ENCODE results near the gene DNAJC1.

The DNAJC1 gene

DNA sequence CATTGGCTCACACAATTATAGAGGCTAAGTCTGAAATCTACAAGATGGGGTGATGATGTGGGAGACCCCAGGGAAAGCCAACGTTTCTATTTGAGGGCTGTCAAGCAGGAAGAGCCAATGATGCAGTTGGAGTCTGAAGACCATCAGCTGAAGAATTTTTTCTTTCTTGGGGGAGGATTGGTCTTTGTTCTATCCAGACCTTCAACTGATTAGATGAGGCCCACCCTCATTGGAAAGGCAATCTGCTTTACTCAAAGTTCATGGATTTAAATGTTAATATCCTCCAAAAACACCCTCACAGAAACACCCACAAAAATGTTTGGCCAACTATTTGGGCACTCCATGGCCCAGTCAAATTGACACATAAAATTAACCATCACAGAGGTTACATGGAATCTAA is 44.3 kb upstream of the DNAJC1 start:
- TF ChIP-seq TEAD4 (IDR thresholded peaks at IDR 0.05) (no peak), EP300 (IDR thresholded peaks at IDR 0.05; ENCODE audit: borderline replicate concordance) (no peak), TAF1 (IDR thresholded peaks at IDR 0.05; ENCODE audit: low read depth) (no peak), NFIC (IDR thresholded peaks at IDR 0.05) (no peak), ZBTB7A (IDR thresholded peaks at IDR 0.05; ENCODE audit: low read depth) (no peak), CEBPB (IDR thresholded peaks at IDR 0.05) (no peak), TCF12 (IDR thresholded peaks at IDR 0.05; ENCODE audit: low read depth) (no peak), FOXM1 (IDR thresholded peaks at IDR 0.05; ENCODE audit: borderline replicate concordance, low read depth) (no peak)
- TF ChIP-seq, protein P1, sequence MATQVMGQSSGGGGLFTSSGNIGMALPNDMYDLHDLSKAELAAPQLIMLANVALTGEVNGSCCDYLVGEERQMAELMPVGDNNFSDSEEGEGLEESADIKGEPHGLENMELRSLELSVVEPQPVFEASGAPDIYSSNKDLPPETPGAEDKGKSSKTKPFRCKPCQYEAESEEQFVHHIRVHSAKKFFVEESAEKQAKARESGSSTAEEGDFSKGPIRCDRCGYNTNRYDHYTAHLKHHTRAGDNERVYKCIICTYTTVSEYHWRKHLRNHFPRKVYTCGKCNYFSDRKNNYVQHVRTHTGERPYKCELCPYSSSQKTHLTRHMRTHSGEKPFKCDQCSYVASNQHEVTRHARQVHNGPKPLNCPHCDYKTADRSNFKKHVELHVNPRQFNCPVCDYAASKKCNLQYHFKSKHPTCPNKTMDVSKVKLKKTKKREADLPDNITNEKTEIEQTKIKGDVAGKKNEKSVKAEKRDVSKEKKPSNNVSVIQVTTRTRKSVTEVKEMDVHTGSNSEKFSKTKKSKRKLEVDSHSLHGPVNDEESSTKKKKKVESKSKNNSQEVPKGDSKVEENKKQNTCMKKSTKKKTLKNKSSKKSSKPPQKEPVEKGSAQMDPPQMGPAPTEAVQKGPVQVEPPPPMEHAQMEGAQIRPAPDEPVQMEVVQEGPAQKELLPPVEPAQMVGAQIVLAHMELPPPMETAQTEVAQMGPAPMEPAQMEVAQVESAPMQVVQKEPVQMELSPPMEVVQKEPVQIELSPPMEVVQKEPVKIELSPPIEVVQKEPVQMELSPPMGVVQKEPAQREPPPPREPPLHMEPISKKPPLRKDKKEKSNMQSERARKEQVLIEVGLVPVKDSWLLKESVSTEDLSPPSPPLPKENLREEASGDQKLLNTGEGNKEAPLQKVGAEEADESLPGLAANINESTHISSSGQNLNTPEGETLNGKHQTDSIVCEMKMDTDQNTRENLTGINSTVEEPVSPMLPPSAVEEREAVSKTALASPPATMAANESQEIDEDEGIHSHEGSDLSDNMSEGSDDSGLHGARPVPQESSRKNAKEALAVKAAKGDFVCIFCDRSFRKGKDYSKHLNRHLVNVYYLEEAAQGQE (IDR thresholded peaks at IDR 0.05; ENCODE audit: low read depth): no peak
- TF ChIP-seq, protein P2, sequence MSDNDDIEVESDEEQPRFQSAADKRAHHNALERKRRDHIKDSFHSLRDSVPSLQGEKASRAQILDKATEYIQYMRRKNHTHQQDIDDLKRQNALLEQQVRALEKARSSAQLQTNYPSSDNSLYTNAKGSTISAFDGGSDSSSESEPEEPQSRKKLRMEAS (IDR thresholded peaks at IDR 0.05): no peak
- TF ChIP-seq, protein P3, sequence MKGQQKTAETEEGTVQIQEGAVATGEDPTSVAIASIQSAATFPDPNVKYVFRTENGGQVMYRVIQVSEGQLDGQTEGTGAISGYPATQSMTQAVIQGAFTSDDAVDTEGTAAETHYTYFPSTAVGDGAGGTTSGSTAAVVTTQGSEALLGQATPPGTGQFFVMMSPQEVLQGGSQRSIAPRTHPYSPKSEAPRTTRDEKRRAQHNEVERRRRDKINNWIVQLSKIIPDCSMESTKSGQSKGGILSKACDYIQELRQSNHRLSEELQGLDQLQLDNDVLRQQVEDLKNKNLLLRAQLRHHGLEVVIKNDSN (IDR thresholded peaks at IDR 0.05): no peak

DNA sequence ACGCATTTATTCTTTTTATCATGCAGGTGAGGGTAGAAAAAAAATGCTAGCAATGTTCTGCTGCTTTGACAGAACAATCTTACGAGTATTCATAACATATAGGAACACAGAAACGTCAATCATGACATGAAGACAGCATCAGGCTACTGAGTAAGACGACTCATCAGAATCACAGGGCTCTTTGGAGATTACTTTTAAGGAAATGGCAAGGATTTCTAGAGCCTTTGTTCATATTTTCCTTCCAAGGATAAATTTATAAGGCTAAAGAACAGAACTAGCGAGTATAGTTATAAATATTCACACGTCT is 39.8 kb upstream of the DNAJC1 start:
- TF ChIP-seq CREB1 (IDR thresholded peaks at IDR 0.05; ENCODE audit: low read depth) (no peak), RAD21 (IDR thresholded peaks at IDR 0.05; ENCODE audit: low read depth) (no peak)
- TF ChIP-seq, protein P1 (IDR thresholded peaks at IDR 0.05; ENCODE audit: low read depth): no peak

DNA sequence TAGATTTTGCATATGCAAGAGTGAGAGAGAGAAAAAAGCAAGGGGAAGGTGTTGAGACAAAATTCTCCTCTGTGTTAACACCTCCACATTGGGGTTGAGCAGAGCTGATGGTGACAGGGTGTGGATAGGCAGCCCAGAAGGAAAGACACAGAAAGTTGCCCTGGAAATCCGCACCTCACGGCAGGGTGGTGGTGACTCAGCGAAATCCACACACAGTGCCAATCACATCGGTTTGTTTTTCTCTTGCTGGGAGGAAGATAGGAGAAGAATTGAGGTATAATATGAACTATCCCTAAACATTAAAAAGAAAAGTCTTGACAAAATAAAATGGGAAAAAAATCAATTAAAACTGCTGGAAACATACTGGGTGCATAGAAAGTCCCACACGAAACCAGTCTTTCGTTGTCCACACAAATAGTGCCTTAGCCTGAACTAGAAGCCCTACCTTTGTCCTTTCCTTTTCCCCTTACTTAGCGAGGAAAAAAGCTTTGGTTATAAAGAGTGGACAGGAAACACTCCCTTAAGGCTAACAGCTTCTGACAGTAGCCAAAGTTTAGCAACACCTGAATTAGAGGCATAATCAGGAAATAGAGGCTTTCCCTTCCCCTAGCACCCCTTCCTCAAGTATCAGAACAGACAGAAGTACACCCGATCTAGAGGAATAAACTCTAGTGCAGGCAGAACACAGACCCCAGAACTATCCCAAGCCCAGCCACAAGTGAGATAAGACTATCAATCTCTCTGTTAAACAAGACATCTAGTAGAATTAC is 39.2 kb upstream of the DNAJC1 start:
- TF ChIP-seq, protein P2 (IDR thresholded peaks at IDR 0.05): no peak

DNA sequence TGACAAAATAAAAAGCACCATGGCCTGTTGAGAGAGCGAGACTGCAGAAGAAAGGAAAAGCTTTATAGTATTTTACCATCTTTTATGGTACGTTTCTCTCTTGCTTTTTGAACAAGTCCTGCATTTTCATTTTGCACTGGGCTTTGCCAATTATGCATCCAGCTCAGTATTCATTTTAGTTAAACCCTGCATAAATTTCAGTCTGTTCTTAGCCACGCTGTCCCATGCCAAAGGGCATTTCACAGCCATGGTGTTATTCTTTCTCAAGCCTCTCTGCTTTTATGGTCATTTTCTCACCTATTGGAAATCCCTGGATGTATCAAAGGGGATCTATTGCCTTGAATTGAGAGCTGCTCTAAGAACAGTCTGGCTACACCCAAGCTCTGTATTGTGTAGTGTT is 30.8 kb upstream of the DNAJC1 start:
- TF ChIP-seq EGR1 (IDR thresholded peaks at IDR 0.05): no peak

DNA sequence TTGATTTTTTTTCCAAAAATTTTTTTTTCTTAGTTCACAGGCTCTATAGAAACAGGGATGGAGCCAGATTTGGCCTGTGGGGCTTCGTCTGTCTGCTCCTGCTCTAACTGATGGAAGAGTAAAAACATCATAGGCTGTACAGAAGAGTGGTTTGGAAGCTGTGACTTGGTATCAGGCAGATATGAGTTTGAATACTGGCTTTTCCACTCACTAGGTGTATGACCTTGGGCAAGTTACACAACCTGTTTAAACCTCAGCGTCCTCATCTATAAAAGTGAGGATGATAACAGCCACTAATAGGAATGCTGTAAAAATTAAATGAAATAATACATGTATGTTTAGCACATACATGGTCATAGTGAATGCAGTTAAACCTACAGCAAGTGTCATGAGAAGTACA is 26.9 kb upstream of the DNAJC1 start:
- TF ChIP-seq CREB1 (IDR thresholded peaks at IDR 0.05; ENCODE audit: low read depth): no peak
- no peak for TF ChIP-seq TCF12 (IDR thresholded peaks at IDR 0.05; ENCODE audit: low read depth)
- TF ChIP-seq, protein P2 (IDR thresholded peaks at IDR 0.05): no peak
- no peak for TF ChIP-seq TEAD4 (IDR thresholded peaks at IDR 0.05)
- no peak for TF ChIP-seq TAF1 (IDR thresholded peaks at IDR 0.05; ENCODE audit: low read depth)
- no peak for TF ChIP-seq EGR1 (IDR thresholded peaks at IDR 0.05)
- TF ChIP-seq, protein P3 (IDR thresholded peaks at IDR 0.05): no peak
- no peak for TF ChIP-seq YY1 (IDR thresholded peaks at IDR 0.05; ENCODE audit: low read depth)
- TF ChIP-seq, protein P1 (IDR thresholded peaks at IDR 0.05; ENCODE audit: low read depth): no peak
- TF ChIP-seq FOXM1 (IDR thresholded peaks at IDR 0.05; ENCODE audit: borderline replicate concordance, low read depth): no peak
- TF ChIP-seq NFIC (IDR thresholded peaks at IDR 0.05): no peak

All from Ishikawa (cell line).